GM12878 (cell line): ENCODE data around the gene TKT. TPM values are rescaled to one million over a fixed set of nuclear protein-coding genes. Genes with fewer than 3 reads are reported as not detected.

Experiments used
- ATAC-seq: fragments of 200-7000 bp; cut with Tn5 transposase; 3 replicates; pipeline ENCODE4 v1.9.1; 2020; ENCODE audit warnings: mild to moderate bottlenecking, moderate library complexity
- BruUV-seq: library from RNA; stranded (reverse); fragments of 400-500 nt; replicated peaks from 2 replicates; lab custom pipeline; 2021; lab: Mats Ljungman, UMichigan
- CTCF ChIA-PET: fragments of 300-600 bp; sonication (Branson Sonifier 250); formaldehyde crosslinking; extraction: SDS; loops from one replicate; lab custom pipeline; 2021; ENCODE audit warnings: inconsistent platforms; lab: Yijun Ruan, JAX
- POLR2A ChIA-PET: fragments of 350-600 bp; formaldehyde crosslinking; extraction: SDS; loops from one replicate; lab custom pipeline; 2021; ENCODE audit warnings: inconsistent platforms; lab: Charles Lee
- RAD21 ChIA-PET: fragments of 300-600 bp; sonication (Branson Sonifier 250); formaldehyde crosslinking; loops from one replicate; lab custom pipeline; 2023; ENCODE audit warnings: antibody characterized with exemption; ENCODE audit not compliant: unreplicated experiment; lab: Charles Lee
- SMC1A ChIA-PET: fragments of 300-600 bp; sonication (Branson Sonifier 250); formaldehyde crosslinking; loops from one replicate; lab custom pipeline; 2023; ENCODE audit not compliant: unreplicated experiment, uncharacterized antibody; lab: Charles Lee
- DNase-seq: peaks from one replicate; pipeline ENCODE4 v3.0.0-alpha.2; 2011; ENCODE audit warnings: low read depth, low spot score
- FAIRE-seq: peaks from 3 replicates; lab custom pipeline; 2011; peaks lifted over from hg19 to GRCh38; lab: Jason Lieb, UNC
- H2AFZ ChIP-seq: 2 replicates; pipeline ENCODE4 v1.6.0; 2011; ENCODE audit warnings: low read depth, low read length, control low read depth; ENCODE audit not compliant: control insufficient read depth
- H3K27ac ChIP-seq: 2 replicates; pipeline ENCODE4 v1.5.1; 2011; ENCODE audit warnings: control low read depth; ENCODE audit not compliant: control insufficient read depth, insufficient read depth
- H3K27me3 ChIP-seq, 2 experiments: replicated peaks in 1 of 2; 2 replicates each; pipeline versions ENCODE4 v1.6.0 to v1.6.1; 2011; ENCODE audit warnings: low read length in 1 of 2; ENCODE audit not compliant: control insufficient read depth in 2 of 2, insufficient read depth in 2 of 2
- H3K36me3 ChIP-seq, 2 experiments: 2 replicates each; pipeline ENCODE4 v1.5.1; 2011; ENCODE audit warnings: low read length in 1 of 2; ENCODE audit not compliant: control insufficient read depth in 2 of 2, insufficient read depth in 2 of 2
- H3K4me1 ChIP-seq: 2 replicates; pipeline ENCODE4 v1.6.1; 2011; ENCODE audit warnings: mild to moderate bottlenecking, low read length, moderate library complexity, mixed read lengths; ENCODE audit not compliant: control insufficient read depth, insufficient read depth
- H3K4me2 ChIP-seq: 2 replicates; pipeline ENCODE4 v1.6.0; 2011; ENCODE audit warnings: control low read depth; ENCODE audit not compliant: control insufficient read depth, insufficient read depth
- H3K4me3 ChIP-seq: fragments of 200-600 bp; sonication (generic); 2 replicates; pipeline ENCODE4 v1.5.1; 2016
- H3K79me2 ChIP-seq: 2 replicates; pipeline ENCODE4 v1.6.0; 2011; ENCODE audit warnings: low read length; ENCODE audit not compliant: control insufficient read depth, insufficient read depth
- H3K9ac ChIP-seq: 2 replicates; pipeline ENCODE4 v1.8.0; 2011; ENCODE audit warnings: low read length, control low read depth, mixed read lengths; ENCODE audit not compliant: control insufficient read depth, insufficient read depth
- H3K9me3 ChIP-seq: replicated peaks from 3 replicates; pipeline ENCODE4 v1.5.1; 2011; ENCODE audit warnings: mild to moderate bottlenecking, low read length; ENCODE audit not compliant: control insufficient read depth, insufficient read depth
- H4K20me1 ChIP-seq: 2 replicates; pipeline ENCODE4 v1.6.0; 2011; ENCODE audit not compliant: control insufficient read depth, insufficient read depth
- ESRRA ChIP-seq: IDR thresholded peaks from 2 replicates; pipeline ENCODE4 v1.6.1; 2012; ENCODE audit warnings: mild to moderate bottlenecking, low read length, improper control_type of control experiment
- HCFC1 ChIP-seq: fragments of 150-350 bp; IDR thresholded peaks from 2 replicates; pipeline ENCODE4 v1.6.1; 2014; ENCODE audit warnings: low read length
- HDAC6 ChIP-seq: fragments of 200-600 bp; sonication (generic); IDR thresholded peaks from one replicate; pipeline ENCODE4 v1.8.0; 2017; ENCODE audit warnings: antibody characterized with exemption; ENCODE audit not compliant: unreplicated experiment
- MEF2B ChIP-seq: fragments of 450-650 bp; IDR thresholded peaks from 2 replicates; pipeline ENCODE4 v1.6.1; 2018; ENCODE audit warnings: mild to moderate bottlenecking, moderate library complexity; ENCODE audit not compliant: partially characterized antibody, poor library complexity, severe bottlenecking
- NFXL1 ChIP-seq: fragments of 450-650 bp; IDR thresholded peaks from 2 replicates; pipeline ENCODE4 v1.6.1; 2017; ENCODE audit warnings: antibody characterized with exemption, mild to moderate bottlenecking, borderline replicate concordance
- TCF3 ChIP-seq: IDR thresholded peaks from 2 replicates; pipeline ENCODE4 v1.6.1; 2012; ENCODE audit warnings: low read depth, mild to moderate bottlenecking, low read length, borderline replicate concordance; ENCODE audit not compliant: insufficient read depth
- ZNF622 ChIP-seq: fragments of 450-650 bp; IDR thresholded peaks from 2 replicates; pipeline ENCODE4 v1.6.1; 2017; ENCODE audit warnings: mild to moderate bottlenecking, inconsistent platforms
- ZZZ3 ChIP-seq: IDR thresholded peaks from 2 replicates; pipeline ENCODE4 v1.6.1; 2011; ENCODE audit warnings: low read depth; ENCODE audit not compliant: control insufficient read depth, insufficient read length
- WGBS: methylation state at CpG from one replicate; pipeline ENCODE4 v1.1.6; 2016; ENCODE audit warnings: low lambda C conversion rate; ENCODE audit not compliant: insufficient replicate concordance, insufficient coverage; ENCODE audit errors: missing lambda C conversion rate; 5-methylcytosine and 5-hydroxymethylcytosine counted together
- in situ Hi-C: fragments of 300-500 bp; cut with MboI; formaldehyde crosslinking; loops from 9 replicates; pipeline ENCODE4 v1.14.3; 2018; ENCODE audit warnings: mixed read lengths
- intact Hi-C: fragments of 100-400 bp; cut with micrococcal nuclease; formaldehyde crosslinking; loops from one replicate; pipeline ENCODE4 v1.14.2; 2022; ENCODE audit not compliant: unreplicated experiment
- polyA plus RNA-seq, 11 experiments: library from polyadenylated mRNA; depleted of rRNA in 4 of 11; unstranded in 6 of 11; stranded (reverse) in 5 of 11; fragments of >200 nt; fragmentation: Nextera tagmentation in 4 of 11; fragmentation: Illumina TruSeq in 1 of 11; extraction: Ambion mirVana in 4 of 11; extraction: Trizol in 1 of 11; gene quantifications; 1 replicate in 1 of 11; 2 replicates in 10 of 11; pipeline versions ENCODE4 v1.2.1 to v1.2.3, GENCODE V29; 2011 to 2016; ENCODE audit warnings: inconsistent platforms in 2 of 11, missing spikeins in 2 of 11, low read depth in 1 of 11
- total RNA-seq, 4 experiments: library from RNA; depleted of rRNA in 3 of 4; stranded (reverse); fragments of >200 nt in 3 of 4; fragmentation: Illumina TruSeq in 1 of 4; extraction: Trizol in 1 of 4; gene quantifications; 2 replicates each; pipeline versions ENCODE4 v1.2.1 to v1.2.3, GENCODE V29; 2013 to 2021
- TF ChIP-seq, protein P1 (sequence below): fragments of 150-350 bp; IDR thresholded peaks from 2 replicates; pipeline ENCODE4 v1.6.1; 2016; ENCODE audit warnings: low read depth, low read length
- TF ChIP-seq, protein P2 (sequence below): IDR thresholded peaks from 2 replicates; pipeline ENCODE4 v1.6.1; 2011; ENCODE audit warnings: borderline replicate concordance, low read depth, mild to moderate bottlenecking, moderate library complexity, low read length; ENCODE audit not compliant: insufficient read depth, poor library complexity, severe bottlenecking
- TF ChIP-seq, protein P3 (sequence below): fragments of 450-650 bp; IDR thresholded peaks from 2 replicates; pipeline ENCODE4 v1.6.1; 2017; ENCODE audit warnings: mild to moderate bottlenecking, moderate library complexity
- TF ChIP-seq, protein P4 (sequence below), 3 experiments: IDR thresholded peaks in 2 of 3; conservative IDR thresholded peaks in 1 of 3; 2 replicates each; pipeline ENCODE4 v1.5.1; 2011; ENCODE audit warnings: low read depth in 3 of 3, low read length in 3 of 3, mild to moderate bottlenecking in 3 of 3, control low read depth in 2 of 3, moderate library complexity in 2 of 3, inconsistent platforms in 1 of 3, mixed read lengths in 1 of 3; ENCODE audit not compliant: control insufficient read depth in 2 of 3, insufficient read depth in 1 of 3; ENCODE audit errors: extremely low read depth in 1 of 3

Gene TKT
- total and polyA plus RNA-seq, 10 of the 15 experiments (the other 5 are each of a cell fraction or from before 2014, with no cell fraction given): 56.4 to 385 (median 143) TPM

DNA sequence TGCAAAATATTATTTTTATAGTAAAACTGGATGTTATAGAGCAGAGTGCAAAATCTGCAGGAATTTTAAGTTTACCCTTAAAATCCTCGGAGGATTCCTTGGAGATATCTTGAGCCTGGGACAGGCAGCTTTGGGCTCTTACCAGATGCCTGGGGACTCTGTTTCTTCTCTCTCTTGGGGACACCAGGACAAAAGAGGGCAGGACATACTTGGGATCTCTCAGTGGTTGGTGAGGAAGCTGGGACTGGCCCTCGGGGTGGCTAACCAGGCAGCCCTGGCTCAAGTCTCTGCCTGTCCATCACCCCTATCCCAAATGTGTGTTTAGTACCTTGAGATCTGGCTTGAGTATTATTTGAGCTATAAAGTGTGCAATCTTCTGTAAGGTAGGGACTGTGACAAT lies 38.6 kb downstream of the TKT start:
- no peak for DNase-seq
- ATAC-seq: no peak
- H3K36me3 ChIP-seq: peaks cover 0 to 3% of the 10 kb centered on the region in 2 experiments; a peak in 1 of 4 replicates
- RAD21 ChIA-PET: no interaction called here
- no peaks in the 10 kb centered on the region for H3K79me2 ChIP-seq
- H3K4me3 ChIP-seq: no peak overlapping the region
- no peaks in the 10 kb centered on the region for H4K20me1 ChIP-seq
- no peak overlapping the region for H3K4me2 ChIP-seq
- WGBS: 98% methylated on average over 2 of the region's 2 CpGs
- no peaks in the 10 kb centered on the region for H3K27me3 ChIP-seq
- no peak overlapping the region for H3K27ac ChIP-seq
- intact Hi-C loops: no loop called here
- no peaks in the 10 kb centered on the region; the same call in 2 of the 3 replicates for H3K9me3 ChIP-seq
- BruUV-seq: no TSS peak
- H2AFZ ChIP-seq: no peak overlapping the region
- no peaks in the 10 kb centered on the region for H3K4me1 ChIP-seq
- in situ Hi-C loops: no loop called here
- CTCF ChIA-PET: no interaction called here
- SMC1A ChIA-PET: no interaction called here
- H3K9ac ChIP-seq: no peak overlapping the region
- no peak for FAIRE-seq
- POLR2A ChIA-PET: interaction anchor here (0.6 kb wide), 1 partner anchor 65 kb away, joined by 7 read pairs; no protein-coding TSS in a partner anchor
- TF ChIP-seq, protein P1, sequence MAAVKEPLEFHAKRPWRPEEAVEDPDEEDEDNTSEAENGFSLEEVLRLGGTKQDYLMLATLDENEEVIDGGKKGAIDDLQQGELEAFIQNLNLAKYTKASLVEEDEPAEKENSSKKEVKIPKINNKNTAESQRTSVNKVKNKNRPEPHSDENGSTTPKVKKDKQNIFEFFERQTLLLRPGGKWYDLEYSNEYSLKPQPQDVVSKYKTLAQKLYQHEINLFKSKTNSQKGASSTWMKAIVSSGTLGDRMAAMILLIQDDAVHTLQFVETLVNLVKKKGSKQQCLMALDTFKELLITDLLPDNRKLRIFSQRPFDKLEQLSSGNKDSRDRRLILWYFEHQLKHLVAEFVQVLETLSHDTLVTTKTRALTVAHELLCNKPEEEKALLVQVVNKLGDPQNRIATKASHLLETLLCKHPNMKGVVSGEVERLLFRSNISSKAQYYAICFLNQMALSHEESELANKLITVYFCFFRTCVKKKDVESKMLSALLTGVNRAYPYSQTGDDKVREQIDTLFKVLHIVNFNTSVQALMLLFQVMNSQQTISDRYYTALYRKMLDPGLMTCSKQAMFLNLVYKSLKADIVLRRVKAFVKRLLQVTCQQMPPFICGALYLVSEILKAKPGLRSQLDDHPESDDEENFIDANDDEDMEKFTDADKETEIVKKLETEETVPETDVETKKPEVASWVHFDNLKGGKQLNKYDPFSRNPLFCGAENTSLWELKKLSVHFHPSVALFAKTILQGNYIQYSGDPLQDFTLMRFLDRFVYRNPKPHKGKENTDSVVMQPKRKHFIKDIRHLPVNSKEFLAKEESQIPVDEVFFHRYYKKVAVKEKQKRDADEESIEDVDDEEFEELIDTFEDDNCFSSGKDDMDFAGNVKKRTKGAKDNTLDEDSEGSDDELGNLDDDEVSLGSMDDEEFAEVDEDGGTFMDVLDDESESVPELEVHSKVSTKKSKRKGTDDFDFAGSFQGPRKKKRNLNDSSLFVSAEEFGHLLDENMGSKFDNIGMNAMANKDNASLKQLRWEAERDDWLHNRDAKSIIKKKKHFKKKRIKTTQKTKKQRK: no peak
- TF ChIP-seq ESRRA (no peak), HCFC1 (no peak), ZZZ3 (no peak), ZNF622 (no peak), MEF2B (no peak), NFXL1 (no peak), HDAC6 (no peak), TCF3 (no peak)
- TF ChIP-seq, protein P2, sequence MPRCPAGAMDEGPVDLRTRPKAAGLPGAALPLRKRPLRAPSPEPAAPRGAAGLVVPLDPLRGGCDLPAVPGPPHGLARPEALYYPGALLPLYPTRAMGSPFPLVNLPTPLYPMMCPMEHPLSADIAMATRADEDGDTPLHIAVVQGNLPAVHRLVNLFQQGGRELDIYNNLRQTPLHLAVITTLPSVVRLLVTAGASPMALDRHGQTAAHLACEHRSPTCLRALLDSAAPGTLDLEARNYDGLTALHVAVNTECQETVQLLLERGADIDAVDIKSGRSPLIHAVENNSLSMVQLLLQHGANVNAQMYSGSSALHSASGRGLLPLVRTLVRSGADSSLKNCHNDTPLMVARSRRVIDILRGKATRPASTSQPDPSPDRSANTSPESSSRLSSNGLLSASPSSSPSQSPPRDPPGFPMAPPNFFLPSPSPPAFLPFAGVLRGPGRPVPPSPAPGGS: no peak
- TF ChIP-seq, protein P3, sequence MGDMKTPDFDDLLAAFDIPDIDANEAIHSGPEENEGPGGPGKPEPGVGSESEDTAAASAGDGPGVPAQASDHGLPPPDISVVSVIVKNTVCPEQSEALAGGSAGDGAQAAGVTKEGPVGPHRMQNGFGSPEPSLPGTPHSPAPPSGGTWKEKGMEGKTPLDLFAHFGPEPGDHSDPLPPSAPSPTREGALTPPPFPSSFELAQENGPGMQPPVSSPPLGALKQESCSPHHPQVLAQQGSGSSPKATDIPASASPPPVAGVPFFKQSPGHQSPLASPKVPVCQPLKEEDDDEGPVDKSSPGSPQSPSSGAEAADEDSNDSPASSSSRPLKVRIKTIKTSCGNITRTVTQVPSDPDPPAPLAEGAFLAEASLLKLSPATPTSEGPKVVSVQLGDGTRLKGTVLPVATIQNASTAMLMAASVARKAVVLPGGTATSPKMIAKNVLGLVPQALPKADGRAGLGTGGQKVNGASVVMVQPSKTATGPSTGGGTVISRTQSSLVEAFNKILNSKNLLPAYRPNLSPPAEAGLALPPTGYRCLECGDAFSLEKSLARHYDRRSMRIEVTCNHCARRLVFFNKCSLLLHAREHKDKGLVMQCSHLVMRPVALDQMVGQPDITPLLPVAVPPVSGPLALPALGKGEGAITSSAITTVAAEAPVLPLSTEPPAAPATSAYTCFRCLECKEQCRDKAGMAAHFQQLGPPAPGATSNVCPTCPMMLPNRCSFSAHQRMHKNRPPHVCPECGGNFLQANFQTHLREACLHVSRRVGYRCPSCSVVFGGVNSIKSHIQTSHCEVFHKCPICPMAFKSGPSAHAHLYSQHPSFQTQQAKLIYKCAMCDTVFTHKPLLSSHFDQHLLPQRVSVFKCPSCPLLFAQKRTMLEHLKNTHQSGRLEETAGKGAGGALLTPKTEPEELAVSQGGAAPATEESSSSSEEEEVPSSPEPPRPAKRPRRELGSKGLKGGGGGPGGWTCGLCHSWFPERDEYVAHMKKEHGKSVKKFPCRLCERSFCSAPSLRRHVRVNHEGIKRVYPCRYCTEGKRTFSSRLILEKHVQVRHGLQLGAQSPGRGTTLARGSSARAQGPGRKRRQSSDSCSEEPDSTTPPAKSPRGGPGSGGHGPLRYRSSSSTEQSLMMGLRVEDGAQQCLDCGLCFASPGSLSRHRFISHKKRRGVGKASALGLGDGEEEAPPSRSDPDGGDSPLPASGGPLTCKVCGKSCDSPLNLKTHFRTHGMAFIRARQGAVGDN: no peak
- TF ChIP-seq, protein P4, sequence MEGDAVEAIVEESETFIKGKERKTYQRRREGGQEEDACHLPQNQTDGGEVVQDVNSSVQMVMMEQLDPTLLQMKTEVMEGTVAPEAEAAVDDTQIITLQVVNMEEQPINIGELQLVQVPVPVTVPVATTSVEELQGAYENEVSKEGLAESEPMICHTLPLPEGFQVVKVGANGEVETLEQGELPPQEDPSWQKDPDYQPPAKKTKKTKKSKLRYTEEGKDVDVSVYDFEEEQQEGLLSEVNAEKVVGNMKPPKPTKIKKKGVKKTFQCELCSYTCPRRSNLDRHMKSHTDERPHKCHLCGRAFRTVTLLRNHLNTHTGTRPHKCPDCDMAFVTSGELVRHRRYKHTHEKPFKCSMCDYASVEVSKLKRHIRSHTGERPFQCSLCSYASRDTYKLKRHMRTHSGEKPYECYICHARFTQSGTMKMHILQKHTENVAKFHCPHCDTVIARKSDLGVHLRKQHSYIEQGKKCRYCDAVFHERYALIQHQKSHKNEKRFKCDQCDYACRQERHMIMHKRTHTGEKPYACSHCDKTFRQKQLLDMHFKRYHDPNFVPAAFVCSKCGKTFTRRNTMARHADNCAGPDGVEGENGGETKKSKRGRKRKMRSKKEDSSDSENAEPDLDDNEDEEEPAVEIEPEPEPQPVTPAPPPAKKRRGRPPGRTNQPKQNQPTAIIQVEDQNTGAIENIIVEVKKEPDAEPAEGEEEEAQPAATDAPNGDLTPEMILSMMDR (IDR thresholded peaks at IDR 0.05 in 2 of 3, conservative IDR thresholded peaks at IDR 0.05 in 1 of 3; ENCODE audit: control insufficient read depth in 2 of 3, extremely low read depth in 1 of 3, insufficient read depth in 1 of 3, low read depth in 3 of 3, low read length in 3 of 3): no peak
